Dermis blood vessel endothelial cell (primary cell): ENCODE data around the gene TMF1. TPM values are rescaled to one million over a fixed set of nuclear protein-coding genes. Genes with fewer than 3 reads are reported as not detected.
A peak's percentile ranks its signal among the peaks of the same experiment; 100 is the strongest.

Experiments
- DNase-seq: peaks from one replicate; pipeline ENCODE4 v3.0.0; 2010
- total RNA-seq: library from RNA; depleted of rRNA; stranded (reverse); fragments of >200 nt; gene quantifications from 2 replicates; pipeline ENCODE4 v1.2.3, GENCODE V29; 2014

The TMF1 gene
- total RNA-seq, 1 donor from 2014 or later: 37.8 TPM

- DNase-seq: peak; percentile 63
These were observed 29.6 kb upstream of the TMF1 start for GRCh38 chr3:69081583-69082262.

GRCh38 chr3:69080233-69080920 lies 28.2 kb upstream of the TMF1 start, which contains the start of gene UBA3:
UBA3 (minus strand) TSS chr3:69080365; CDS start chr3:69080353, 12 bp downstream.
- DNase-seq: peak; percentile 93

- peak; percentile 23 for DNase-seq
These were observed 27.4 kb upstream of the TMF1 start for GRCh38 chr3:69079269-69080159.

GRCh38 chr3:69072928-69073327 lies 20.8 kb upstream of the TMF1 start:
- DNase-seq: no peak

GRCh38 chr3:69066121-69066520 lies 14.0 kb upstream of the TMF1 start:
- DNase-seq: no peak

GRCh38 chr3:69065318-69065964 lies 13.3 kb upstream of the TMF1 start:
- no peak for DNase-seq

- no peak for DNase-seq
These were observed 11.5 kb upstream of the TMF1 start for GRCh38 chr3:69063636-69064035.

GRCh38 chr3:69059688-69060087 lies 7.6 kb upstream of the TMF1 start:
- DNase-seq: no peak

GRCh38 chr3:69058947-69059224 lies 6.8 kb upstream of the TMF1 start:
- no peak for DNase-seq

GRCh38 chr3:69058180-69058946 lies 6.2 kb upstream of the TMF1 start:
- DNase-seq: no peak

GRCh38 chr3:69052472-69052898 lies 352 bp upstream of the TMF1 start:
- DNase-seq: no peak

- no peak for DNase-seq
These were observed 3.1 kb downstream of the TMF1 start for GRCh38 chr3:69048990-69049389.

- no peak for DNase-seq
These were observed 7.5 kb downstream of the TMF1 start for GRCh38 chr3:69044608-69045007.

GRCh38 chr3:69033470-69033869 lies 18.7 kb downstream of the TMF1 start:
- DNase-seq: peak; percentile 96

GRCh38 chr3:69032737-69033136 lies 19.4 kb downstream of the TMF1 start:
- DNase-seq: no peak

- peak; percentile 55 for DNase-seq
These were observed 20.0 kb downstream of the TMF1 start for GRCh38 chr3:69032142-69032541.

GRCh38 chr3:69031635-69032034 lies 20.5 kb downstream of the TMF1 start:
- DNase-seq: no peak

GRCh38 chr3:69020857-69021256 lies 31.3 kb downstream of the TMF1 start:
- DNase-seq: no peak

GRCh38 chr3:69020424-69020823 lies 31.7 kb downstream of the TMF1 start:
- peak; percentile 38 for DNase-seq

GRCh38 chr3:69016901-69017300 lies 35.2 kb downstream of the TMF1 start:
- DNase-seq: peak; percentile 70

- no peak for DNase-seq
These were observed 36.0 kb downstream of the TMF1 start for GRCh38 chr3:69016102-69016501.

- DNase-seq: no peak
These were observed 38.0 kb downstream of the TMF1 start for GRCh38 chr3:69014022-69014580.
